Stimulated activated CD4-positive, alpha-beta T cell treated with anti-CD3 and anti-CD28 coated beads, Interleukin-12 subunit alpha, Interleukin-12 subunit beta, amount 100 ng/mL, for 24 hours (primary cell): ENCODE measurements around the gene MOGAT3.

ENCODE experiments used
- DNase-seq, 2 experiments: peaks; one replicate each; pipeline ENCODE4 v3.0.0-alpha.2; 2020; ENCODE audit warnings: low read depth in 2 of 2

The MOGAT3 gene

GRCh38 chr7:101172005-101172853 is 28.6 kb downstream of the MOGAT3 start:
- no peak for DNase-seq

GRCh38 chr7:101171442-101171837 is 29.4 kb downstream of the MOGAT3 start:
- no peak for DNase-seq

- no peak for DNase-seq
Observed at GRCh38 chr7:101170617-101171441, 30.0 kb downstream of the MOGAT3 start.

DNA sequence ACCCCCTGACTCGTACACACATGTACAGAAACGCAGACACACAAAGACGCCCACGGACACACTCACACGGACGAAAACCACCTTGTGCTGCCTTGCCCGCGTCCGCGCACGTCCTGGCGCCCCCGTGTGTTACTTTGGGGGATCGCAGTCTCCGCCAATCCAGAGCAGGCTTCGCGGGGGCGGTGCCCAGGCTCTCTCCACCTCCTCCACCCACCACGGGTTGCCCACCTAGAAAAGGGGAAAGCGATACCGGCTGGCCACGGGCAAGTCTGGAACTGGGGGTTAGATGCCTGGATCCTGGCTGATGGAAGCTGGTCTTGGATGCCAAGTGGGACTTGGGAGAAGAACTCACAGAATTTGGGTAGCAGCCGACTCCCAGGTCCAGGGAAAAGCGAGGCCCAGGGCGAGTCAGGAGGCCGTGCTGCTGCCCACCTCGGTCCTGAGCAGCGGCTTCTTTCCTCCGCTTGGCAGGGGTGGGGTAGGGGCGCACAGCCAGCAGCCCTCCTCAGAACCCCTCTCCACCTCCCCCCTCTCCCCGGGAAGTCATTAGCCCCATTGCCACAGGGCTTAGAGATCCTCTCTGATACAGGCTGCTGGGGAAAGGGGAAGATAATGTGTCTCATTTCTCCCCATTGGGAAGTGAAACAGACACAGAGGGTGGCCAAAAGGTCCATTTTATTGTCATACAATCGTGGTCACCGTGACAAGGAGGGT is 30.8 kb downstream of the MOGAT3 start:
- peak; percentile 56 to 83 for DNase-seq

- DNase-seq, result no peak
Observed at GRCh38 chr7:101169110-101169837, 31.6 kb downstream of the MOGAT3 start.

DNA sequence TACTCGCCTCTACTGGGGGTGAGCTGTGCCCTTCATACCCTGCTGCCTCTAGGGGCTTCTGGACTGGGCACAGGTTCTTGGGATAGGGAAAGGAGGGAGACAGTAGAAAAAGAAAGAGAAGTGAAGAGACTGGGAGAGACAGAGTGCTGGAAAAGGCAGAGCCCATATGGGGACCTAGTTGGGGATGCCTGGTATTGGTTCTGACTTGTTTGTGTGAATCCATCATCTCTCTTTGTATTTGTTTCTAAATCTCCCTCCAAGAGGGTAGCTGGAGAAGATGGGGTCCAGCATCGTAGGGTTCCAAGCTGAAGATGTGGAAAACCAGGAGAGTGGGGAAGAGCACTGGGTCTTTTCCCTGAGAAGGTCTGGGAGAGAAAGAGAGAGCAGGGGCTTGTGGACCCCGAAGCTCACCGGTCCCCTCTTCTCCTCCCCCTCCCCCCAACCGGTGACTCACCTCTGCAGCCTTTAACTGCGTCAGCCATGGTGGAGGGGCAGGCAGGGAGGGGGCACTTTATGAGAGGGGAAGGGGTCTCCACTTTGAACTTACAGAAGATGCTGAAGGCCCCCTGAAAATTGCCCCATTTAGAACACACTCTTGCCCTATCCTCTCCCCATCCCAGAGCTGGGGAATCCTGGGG is 32.3 kb downstream of the MOGAT3 start:
- no peak for DNase-seq

DNA sequence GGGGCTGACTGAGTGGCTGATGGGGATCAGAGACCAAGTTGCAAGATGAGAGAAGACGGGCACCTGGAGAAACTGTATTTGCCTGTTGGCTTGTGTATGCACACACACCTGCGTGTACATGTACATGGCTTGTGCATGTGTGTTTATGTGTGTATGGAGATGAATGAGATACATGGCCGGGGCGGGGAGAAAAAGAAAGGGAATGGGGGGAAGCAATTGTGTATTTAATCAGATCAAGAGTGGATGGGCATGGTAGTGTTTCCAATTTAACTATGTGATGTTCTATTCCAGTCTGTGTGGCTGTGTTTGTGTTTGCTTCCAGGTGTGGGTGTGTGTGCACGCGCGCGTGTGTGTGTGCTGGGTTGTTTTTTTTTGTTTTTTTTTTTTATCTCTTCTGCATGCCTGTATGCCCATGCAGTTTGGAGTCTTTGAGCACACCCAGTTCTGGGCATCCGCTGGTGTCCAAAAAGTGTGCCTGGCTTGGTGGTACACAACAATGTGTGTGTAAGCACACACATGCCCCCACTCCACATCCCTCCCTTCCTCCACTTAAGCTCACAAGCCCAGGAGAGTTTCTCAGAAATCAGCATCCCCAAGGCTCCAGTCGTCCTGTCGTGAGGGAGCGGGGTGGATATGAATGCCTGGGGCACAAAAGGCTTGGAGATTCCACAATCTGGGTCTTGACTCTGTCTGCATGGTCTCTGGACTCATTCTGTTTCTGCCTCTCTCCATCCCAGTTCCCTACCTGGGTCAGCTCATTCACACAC is 33.0 kb downstream of the MOGAT3 start:
- no peak for DNase-seq

- DNase-seq, result no peak
Observed at GRCh38 chr7:101166909-101167644, 33.8 kb downstream of the MOGAT3 start.

DNA sequence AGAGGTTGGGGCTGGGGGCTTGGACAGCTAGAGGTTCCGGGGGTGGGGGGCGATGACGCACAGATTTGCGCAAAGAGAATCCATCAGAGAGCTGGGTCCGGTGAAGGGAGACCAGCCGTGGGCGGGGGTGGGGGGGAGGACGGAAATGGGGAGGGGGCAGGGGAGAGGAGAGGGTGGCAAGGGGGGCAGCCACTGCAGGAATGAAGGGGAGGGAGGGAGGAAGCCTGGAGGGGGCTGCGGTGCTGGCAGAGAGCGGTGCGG is 34.3 kb downstream of the MOGAT3 start:
- DNase-seq, result no peak

DNA sequence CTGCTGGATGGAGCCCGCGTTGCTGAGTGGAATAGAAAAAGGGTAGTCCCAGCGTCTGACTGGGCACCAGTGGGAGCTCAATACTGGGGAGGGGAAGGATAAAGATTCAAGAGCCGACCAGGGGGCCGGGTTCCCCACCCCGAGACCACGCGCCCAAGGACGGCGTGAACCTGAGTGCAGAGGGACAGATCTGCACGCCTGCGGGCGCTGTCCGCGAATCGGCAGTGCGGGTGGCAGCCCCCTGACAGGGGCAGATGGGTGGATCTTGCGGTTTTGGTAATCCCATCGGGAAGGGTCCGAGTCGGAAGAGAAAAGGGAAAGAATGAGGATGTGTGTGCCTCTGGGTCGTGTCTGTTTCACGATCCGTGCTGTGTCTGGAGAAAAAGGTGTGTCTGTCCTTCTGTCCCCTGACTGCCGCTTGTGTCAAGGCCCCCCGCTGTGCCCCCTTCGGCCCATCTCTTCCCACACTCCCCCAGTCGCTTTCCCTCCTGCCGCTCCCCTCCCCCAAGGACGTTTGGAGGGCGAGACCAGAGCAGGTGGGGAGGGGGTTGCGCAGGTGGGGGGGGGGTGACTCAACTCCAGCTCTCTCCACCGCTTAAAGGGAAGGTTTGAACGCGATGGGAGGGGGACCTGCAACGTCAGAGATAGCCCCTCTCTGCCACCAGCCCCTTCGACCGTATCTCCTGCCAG is 34.7 kb downstream of the MOGAT3 start:
- no peak for DNase-seq

GRCh38 chr7:101165075-101165957 is 35.5 kb downstream of the MOGAT3 start, which contains the start of gene VGF:
VGF (minus strand) TSS chr7:101165569; CDS start chr7:101164843, 726 bp downstream.
- peak; percentile 84 to 89 for DNase-seq

GRCh38 chr7:101164071-101164840 is 36.6 kb downstream of the MOGAT3 start:
- no peak for DNase-seq

GRCh38 chr7:101163279-101164070 is 37.4 kb downstream of the MOGAT3 start:
- no peak for DNase-seq

DNA sequence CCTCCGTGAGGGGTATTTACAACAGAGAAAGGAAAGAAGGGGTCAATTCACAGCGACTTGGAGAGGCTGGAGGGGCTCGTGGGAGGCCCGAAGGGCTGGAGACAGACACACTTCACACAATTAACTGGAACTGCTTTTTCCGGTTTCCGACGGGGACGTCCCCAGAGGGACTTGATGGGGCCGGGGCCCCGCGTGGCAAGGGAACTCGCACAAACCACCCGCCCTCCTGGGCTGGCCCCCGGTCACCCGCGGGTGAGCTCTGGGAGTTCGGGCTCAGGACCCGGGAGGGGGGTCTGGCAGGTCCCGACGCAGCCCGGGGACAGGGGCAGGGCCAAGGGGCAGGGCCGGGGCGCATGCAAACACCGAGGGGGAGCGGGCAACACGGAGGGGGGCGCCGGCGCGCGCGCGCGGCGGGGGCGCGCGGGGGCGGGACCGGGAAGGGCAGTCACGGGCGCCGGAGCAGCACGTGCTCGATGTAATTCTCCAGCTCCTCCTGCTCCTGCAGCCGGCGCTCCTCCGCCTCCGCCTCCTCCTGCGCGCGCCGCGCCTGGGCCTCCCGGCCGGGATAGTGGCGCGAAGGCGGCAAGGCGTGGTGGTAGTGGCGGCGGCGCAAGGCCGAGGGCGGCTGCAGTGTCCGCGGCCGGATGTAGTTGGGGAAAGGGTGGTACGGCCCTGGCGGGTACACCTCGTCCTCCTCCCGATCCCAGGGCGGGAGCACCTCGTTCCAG is 38.1 kb downstream of the MOGAT3 start:
- no peak for DNase-seq

- DNase-seq, result no peak
Observed at GRCh38 chr7:101161692-101162471, 39.0 kb downstream of the MOGAT3 start.
